ENCODE measurements around the gene SAT1.

SAT1 gene

DNA sequence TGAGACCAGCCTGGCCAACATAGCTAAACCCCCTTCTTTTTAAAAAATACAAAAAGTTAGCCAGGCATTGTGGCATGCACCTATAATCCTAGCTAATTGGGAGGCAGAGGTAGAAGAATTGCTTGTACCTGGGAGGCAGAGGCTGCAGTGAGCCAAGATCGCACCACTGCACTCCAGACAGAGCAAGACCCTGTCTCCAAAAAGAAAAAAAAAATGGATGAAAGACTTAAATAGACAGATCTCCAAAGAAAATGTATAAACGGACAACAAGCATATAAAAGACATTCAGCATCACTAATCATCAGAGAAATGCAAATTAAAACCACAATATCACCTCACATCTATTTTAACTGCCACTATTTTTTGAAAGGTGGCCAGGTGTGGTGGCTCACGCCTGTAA, 6.6 kb upstream of the SAT1 start:
- no peak for DNase-seq (ENCODE audit: low read depth, low spot score)

- DNase-seq (ENCODE audit: low read depth, low spot score): peak; percentile 32
Observed at GRCh38 chrX:23779025-23779424, 3.9 kb upstream of the SAT1 start.

GRCh38 chrX:23782455-23782854, 518 bp upstream of the SAT1 start:
- DNase-seq (ENCODE audit: low read depth, low spot score): no peak

DNA sequence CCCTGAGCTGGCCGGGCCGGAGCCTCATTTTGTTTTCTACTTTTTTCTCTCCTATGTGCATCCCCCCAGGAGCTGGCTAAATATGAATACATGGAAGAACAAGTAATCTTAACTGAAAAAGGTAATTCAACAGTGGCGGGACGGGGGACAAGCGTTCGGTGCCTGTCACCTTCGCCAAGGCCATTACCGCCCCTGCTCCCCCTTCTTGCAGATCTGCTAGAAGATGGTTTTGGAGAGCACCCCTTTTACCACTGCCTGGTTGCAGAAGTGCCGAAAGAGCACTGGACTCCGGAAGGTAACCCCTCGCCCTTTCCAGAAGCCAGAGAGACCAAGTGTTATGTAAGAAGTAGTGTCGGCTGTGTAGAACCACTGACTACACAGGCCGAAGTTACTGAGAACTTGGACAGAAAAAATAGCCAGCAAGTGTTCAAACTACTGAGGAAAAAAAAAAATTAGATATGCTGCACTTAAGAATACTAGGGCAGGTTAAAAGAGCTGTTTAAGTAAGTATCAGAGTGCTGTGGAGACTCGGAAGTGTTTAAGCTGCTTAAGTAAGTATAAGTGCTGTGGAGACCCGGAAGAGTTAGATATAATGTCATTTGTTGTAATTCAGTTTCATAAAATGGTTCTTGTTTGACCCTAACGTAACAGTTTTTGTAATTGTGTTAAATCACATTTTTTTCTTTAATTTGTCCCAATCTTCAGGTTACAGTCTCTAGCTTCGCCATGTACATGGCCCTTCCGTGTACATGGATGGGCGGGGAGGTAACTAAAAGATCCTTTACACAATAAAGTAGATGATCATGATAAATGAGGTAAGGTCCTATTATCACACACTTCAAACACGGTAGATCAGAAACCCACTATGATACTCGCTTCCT, 856 bp downstream of the SAT1 start:
- peak; percentile 28 for DNase-seq (ENCODE audit: low read depth, low spot score)

GRCh38 chrX:23784470-23785331, 1.7 kb downstream of the SAT1 start:
- peak; percentile 47 for DNase-seq (ENCODE audit: low read depth, low spot score)

DNA sequence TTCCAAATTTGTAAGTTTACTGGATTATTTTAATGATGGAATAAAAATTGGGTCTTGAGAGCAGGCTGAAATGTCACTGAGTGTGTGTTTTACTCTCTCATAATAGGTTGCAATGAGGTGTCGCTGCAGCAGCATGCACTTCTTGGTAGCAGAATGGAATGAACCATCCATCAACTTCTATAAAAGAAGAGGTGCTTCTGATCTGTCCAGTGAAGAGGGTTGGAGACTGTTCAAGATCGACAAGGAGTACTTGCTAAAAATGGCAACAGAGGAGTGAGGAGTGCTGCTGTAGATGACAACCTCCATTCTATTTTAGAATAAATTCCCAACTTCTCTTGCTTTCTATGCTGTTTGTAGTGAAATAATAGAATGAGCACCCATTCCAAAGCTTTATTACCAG, 2.6 kb downstream of the SAT1 start:
- no peak for DNase-seq (ENCODE audit: low read depth, low spot score)

- DNase-seq (ENCODE audit: low read depth, low spot score): no peak
Observed at GRCh38 chrX:23786268-23786815, 3.4 kb downstream of the SAT1 start.

DNA sequence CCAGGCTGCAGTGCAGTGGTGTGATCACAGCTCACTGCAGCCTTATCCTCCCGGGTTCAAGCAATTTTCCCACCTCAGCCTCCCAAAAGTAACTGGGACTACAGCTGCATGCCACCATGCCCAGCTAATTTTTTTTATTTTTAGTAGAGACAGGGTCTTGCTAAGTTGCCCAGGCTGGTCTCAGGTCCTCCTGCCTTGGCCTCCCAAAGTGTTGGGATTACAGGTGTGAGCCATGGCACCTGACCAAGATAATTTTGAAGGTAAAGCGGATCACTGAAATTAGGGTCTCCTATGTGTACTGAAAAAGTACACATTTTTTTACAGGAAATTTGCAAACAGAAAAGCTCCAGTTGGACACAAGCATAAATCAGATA, 4.8 kb downstream of the SAT1 start:
- no peak for DNase-seq (ENCODE audit: low read depth, low spot score)

DNA sequence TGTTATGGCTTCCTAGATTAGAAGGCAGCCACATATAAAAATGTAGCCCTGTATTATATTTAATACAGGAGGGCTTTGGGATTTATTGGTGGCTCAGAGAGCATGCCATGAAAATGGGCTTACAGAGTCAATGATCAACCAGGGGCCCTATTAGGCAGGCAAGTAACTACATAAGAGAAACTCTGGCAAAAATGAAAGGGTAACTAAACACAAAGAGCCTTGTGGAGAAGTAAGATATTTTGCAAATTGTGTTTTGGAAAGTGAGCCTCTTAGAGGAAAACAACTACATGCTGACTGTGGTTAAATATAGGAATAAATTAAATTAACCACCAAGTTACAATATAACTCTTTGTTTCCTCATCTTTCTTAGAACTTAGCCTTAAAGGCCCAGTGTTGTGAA, 5.5 kb downstream of the SAT1 start:
- DNase-seq (ENCODE audit: low read depth, low spot score): no peak

DNA sequence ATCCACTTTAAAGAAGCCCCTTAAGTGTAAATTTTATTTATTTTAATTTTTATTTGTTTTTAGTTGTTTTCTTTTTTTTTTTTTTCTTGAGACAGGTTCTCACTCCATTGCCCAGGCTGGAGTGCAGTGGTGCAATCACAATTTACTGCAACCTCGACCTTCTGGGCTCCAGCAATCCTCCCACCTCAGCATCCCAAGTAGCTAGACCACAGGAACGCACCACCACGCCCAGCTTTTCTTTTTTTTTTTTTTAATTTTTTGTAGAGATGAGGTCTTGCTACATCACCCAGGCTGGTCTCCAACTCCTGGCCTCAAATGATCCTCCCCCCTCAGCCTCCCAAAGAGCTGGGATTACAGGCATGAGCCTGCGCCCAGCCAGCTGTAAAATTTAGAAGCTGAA, 6.0 kb downstream of the SAT1 start:
- DNase-seq (ENCODE audit: low read depth, low spot score): no peak

DNA sequence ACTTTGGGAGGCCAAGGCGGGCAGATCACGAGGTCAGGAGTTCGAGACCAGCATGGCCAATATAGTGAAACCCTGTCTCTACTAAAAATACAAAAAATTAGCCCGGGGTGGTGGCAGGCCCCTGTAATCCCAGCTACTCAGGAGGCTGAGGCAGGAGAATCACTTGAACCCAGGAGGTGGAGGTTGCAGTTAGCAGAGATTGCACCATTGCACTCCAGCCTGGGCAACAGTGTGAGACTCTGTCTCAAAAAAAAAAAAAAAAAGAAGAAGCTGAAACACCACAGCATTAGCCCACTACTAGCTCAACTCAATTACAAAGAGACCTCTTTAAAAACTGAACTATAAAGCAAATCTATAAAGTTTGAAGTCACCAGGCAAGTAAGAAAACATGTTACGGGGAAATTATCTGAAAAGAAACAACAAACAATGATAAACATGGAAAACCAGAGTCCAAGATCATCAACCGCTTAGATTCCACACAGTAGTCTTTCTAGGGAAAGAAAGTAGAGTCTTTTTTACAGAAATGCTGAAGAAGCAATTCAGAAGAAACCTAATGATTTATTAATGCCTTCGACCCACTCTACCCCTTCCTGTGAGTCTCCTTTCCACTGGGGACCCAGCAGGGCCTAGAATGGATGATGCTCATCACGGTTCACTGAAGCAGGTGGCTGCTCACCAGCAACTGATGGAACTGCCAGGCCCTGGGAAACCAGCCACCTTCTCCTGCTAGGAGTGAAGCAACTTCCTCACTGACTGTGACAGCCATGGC, 6.6 kb downstream of the SAT1 start:
- DNase-seq (ENCODE audit: low read depth, low spot score): no peak

DNA sequence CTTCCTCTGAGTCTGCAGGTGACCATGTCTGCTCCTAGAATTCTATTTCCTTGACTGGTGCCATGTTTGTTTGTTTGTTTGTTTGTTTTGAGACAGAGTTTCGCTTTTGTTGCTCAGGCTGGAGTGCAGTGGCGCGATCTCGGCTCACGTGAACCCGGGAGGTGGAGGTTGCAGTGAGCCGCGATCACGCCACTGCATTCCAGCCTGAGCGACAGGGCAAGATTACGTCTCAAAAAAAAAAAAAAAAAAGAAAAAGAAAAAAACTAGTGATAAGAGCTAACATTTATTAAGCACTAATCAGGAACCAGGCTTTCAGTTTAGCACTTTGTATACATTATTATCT, 7.2 kb downstream of the SAT1 start:
- DNase-seq (ENCODE audit: low read depth, low spot score): no peak

DNA sequence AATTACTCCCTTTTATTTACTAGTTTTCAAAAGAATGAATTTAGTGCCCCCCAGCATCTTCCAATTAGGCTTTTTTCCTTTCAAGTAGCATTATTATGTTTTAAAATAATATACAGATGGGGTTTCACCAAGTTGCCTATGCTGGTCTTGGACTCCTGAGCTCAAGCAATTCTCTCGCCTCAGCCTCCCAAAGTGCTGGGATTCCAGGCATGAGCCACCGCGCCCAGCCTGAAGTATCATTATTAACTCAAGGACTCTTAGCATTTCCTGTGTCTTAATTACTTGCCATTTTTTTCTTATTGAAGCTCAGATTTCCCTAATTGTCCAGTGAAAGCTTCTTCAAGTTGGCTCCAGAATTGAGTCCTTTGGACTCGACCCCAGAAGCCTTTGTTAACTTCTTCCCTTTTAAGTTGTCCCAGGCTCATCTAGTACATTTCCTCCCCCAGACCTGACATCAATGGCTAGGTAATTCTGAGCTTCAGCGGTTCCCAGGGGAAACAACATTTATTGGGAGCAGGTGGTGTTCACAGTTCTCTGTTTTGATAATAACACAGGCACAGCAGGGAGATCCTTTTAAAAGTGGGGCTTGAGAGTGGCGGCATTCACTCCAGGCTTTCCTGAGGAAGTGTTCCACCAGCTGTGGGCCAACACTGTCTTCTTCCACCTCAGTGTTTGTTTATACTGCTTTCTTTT, 10.0 kb downstream of the SAT1 start:
- DNase-seq (ENCODE audit: low read depth, low spot score): no peak

GRCh38 chrX:23795221-23795620, 12.2 kb downstream of the SAT1 start:
- DNase-seq (ENCODE audit: low read depth, low spot score): no peak

DNA sequence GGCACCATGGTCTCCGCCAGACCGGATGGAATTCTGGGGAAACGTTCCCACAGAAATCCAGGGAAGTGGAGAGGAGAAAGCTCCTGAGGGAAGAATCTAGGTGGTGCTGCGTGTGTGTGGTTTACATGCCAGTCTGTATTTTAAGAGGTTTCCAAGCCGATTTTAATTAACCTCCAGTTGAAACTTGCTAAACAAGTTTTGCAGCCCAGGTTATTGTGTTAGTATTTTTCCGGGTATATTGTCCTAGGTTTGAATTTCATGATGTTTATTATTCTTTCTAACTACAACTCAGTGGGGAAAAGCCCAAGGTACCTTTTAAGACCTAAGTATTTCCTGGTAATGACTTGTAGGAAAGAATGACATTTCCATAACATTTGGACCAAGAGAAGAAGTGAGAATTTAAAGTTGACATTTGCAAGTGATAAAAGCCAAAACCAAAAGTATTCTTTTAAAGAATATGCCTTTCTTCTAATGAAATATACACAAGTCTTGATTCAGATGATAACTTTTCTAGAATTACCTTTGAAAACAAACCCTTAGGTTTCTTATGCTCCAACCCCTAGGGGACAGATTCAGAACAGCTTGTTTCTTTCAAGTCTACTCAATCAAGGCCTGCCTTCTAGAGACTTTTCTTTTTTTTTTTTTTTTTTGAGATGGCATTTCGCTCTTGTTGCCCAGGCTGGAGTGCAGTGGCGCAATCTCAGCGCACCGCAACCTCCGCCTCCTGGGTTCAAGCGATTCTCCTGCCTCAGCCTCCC, 14.6 kb downstream of the SAT1 start:
- DNase-seq (ENCODE audit: low read depth, low spot score): peak; percentile 42

- peak; percentile 21 for DNase-seq (ENCODE audit: low read depth, low spot score)
Observed at GRCh38 chrX:23799469-23800065, 16.6 kb downstream of the SAT1 start.

DNA sequence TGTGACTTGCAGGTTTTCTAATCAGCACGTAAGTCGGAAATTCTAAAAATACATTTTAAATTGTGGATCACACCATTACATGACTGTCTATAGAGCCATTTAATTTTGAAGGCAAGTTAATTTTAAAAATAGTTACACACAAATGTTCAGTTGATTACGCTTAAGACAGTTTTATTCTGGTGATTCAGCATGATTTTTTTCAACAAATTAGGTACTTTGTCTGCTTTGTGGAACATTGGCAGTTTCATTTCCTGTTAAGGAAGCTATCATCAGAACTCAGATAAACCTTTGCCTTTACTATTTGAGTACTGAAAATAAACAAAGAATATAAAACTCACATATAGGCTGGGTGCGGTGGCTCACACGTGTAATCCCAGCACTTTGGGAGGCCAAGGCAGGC, 19.5 kb downstream of the SAT1 start:
- no peak for DNase-seq (ENCODE audit: low read depth, low spot score)

DNA sequence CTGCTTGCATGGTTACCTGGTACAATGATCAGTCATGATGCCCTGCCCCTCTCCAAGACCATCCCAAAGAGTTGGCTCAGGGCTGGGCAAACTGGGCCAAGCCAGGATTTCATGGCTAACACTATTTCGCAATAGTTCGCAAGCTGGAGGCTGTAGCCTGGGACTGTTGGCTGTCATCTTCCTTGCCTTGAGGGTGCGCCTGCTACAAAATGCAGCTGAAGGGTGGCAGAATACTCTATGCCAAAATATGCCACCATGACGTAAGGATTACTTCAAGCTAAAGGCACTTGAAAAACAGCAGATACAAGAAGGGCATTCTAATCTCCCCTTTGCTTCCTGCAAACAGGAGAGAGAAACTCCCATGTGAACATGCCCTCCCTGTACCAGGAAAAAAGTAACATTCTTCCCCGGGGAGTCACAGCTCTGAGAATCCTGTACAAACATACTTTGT, 21.0 kb downstream of the SAT1 start:
- peak; percentile 80 for DNase-seq (ENCODE audit: low read depth, low spot score)

GRCh38 chrX:23804578-23804977, 21.6 kb downstream of the SAT1 start:
- no peak for DNase-seq (ENCODE audit: low read depth, low spot score)

GRCh38 chrX:23805389-23805788, 22.4 kb downstream of the SAT1 start:
- DNase-seq (ENCODE audit: low read depth, low spot score): no peak

All from astrocyte of the hippocampus (primary cell).